ENCODE data around the gene ARMC2. TPM values are rescaled to one million over a fixed set of nuclear protein-coding genes. Genes with fewer than 3 reads are reported as not detected.
"Not testable (repeated sequence)": the region's sequence is repeated elsewhere in the genome, so short reads cannot be mapped to it uniquely, and the experiment has no call there.

ARMC2 gene
- total and polyA plus RNA-seq, 8 donors, result 7.8 to 30.0 (median 24.9) TPM

GRCh38 chr6:108966855-108967755 lies 118.9 kb downstream of the ARMC2 start:
- intact Hi-C loops (cut with DNase I), result no loop called here
- Histone ChIP-seq H3K27ac (peak overlapping the region in 1 of 2 donors; percentile 75), H3K36me3 (no peaks in the 10 kb centered on the region), H3K4me1 (peaks cover 14 to 44% of the 10 kb centered on the region in 2 donors), H3K4me3 (no peak overlapping the region), H3K27me3 (no peaks in the 10 kb centered on the region), H3K9me3 (no peaks in the 10 kb centered on the region)
- DNase-seq (peak in 2 of 4 donors; percentile 46 to 80), ATAC-seq (peak; percentile 45)
- TF ChIP-seq CTCF (IDR thresholded peaks at IDR 0.05), result no peak

GRCh38 chr6:108968325-108969316 lies 120.4 kb downstream of the ARMC2 start:
- no peak for TF ChIP-seq CTCF (IDR thresholded peaks at IDR 0.05)
- peak; percentile 16 for ATAC-seq

GRCh38 chr6:108969776-108970175 lies 121.6 kb downstream of the ARMC2 start:
- Histone ChIP-seq H3K9me3 (no peaks in the 10 kb centered on the region), H3K36me3 (no peaks in the 10 kb centered on the region), H3K27ac (peak overlapping the region in 1 of 2 donors; percentile 75), H3K27me3 (no peaks in the 10 kb centered on the region), H3K4me3 (no peak overlapping the region), H3K4me1 (peaks cover 14 to 44% of the 10 kb centered on the region in 2 donors)
- DNase-seq (no peak), ATAC-seq (peak; percentile 10)
- intact Hi-C loops (cut with DNase I), result no loop called here
- TF ChIP-seq CTCF (IDR thresholded peaks at IDR 0.05), result no peak

More at GRCh38 chr6:108968325-108969316, 120.4 kb downstream of the ARMC2 start:
- Histone ChIP-seq H3K4me1 (peaks cover 14 to 44% of the 10 kb centered on the region in 2 donors), H3K4me3 (no peak overlapping the region), H3K27me3 (no peaks in the 10 kb centered on the region), H3K9me3 (no peaks in the 10 kb centered on the region), H3K36me3 (no peaks in the 10 kb centered on the region), H3K27ac (peak overlapping the region in 1 of 2 donors; percentile 75)
- peak in 1 of 4 donors; percentile 67 for DNase-seq
- intact Hi-C loops (cut with DNase I), result no loop called here

GRCh38 chr6:108974201-108974600 lies 126.0 kb downstream of the ARMC2 start:
- DNase-seq, result no peak
- Histone ChIP-seq H3K9me3 (peaks cover 0 to 4% of the 10 kb centered on the region in 2 donors), H3K27ac (no peak overlapping the region), H3K4me3 (no peak overlapping the region), H3K27me3 (no peaks in the 10 kb centered on the region), H3K36me3 (no peaks in the 10 kb centered on the region), H3K4me1 (peaks cover 2 to 14% of the 10 kb centered on the region in 2 donors)
- no peak for ATAC-seq
- TF ChIP-seq CTCF (IDR thresholded peaks at IDR 0.05), result no peak
- intact Hi-C loops (cut with DNase I), result no loop called here

GRCh38 chr6:108978638-108979037 lies 130.4 kb downstream of the ARMC2 start:
- not testable (repeated sequence) for H3K4me1 ChIP-seq

More at GRCh38 chr6:108978638-108979037, 130.4 kb downstream of the ARMC2 start:
- H3K36me3 ChIP-seq; H3K27ac ChIP-seq; H3K4me3 ChIP-seq; DNase-seq; H3K27me3 ChIP-seq; ATAC-seq; intact Hi-C loops (cut with DNase I): not testable (repeated sequence)
- H3K9me3 ChIP-seq, result peaks cover 0 to 11% of the 10 kb centered on the region in 2 donors
